COR-L47 (cell line): ENCODE data around the gene MOXD1.
"Not testable (repeated sequence)": the region's sequence is repeated elsewhere in the genome, so short reads cannot be mapped to it uniquely, and the experiment has no call there.

Source experiments
- DNase-seq: peaks from one replicate; lab custom pipeline; 2025; lab: John Stamatoyannopoulos, UW

MOXD1 gene

GRCh38 chr6:132282696-132283095, 118.6 kb downstream of the MOXD1 start:
- DNase-seq: no peak

GRCh38 chr6:132280436-132280835, 120.8 kb downstream of the MOXD1 start:
- no peak for DNase-seq

GRCh38 chr6:132279592-132280139, 121.6 kb downstream of the MOXD1 start:
- DNase-seq: peak; percentile 18

GRCh38 chr6:132275066-132275970, 126.0 kb downstream of the MOXD1 start:
- DNase-seq: no peak

- DNase-seq: no peak
Measured at GRCh38 chr6:132272776-132273175, 128.5 kb downstream of the MOXD1 start.

- DNase-seq: peak; percentile 61
Measured at GRCh38 chr6:132270726-132271402, 130.4 kb downstream of the MOXD1 start.

GRCh38 chr6:132268666-132269065, 132.6 kb downstream of the MOXD1 start:
- DNase-seq: not testable (repeated sequence)

GRCh38 chr6:132268209-132268608, 133.1 kb downstream of the MOXD1 start:
- DNase-seq: no peak

- no peak for DNase-seq
Measured at GRCh38 chr6:132265451-132266097, 135.7 kb downstream of the MOXD1 start.

GRCh38 chr6:132264021-132264500, 137.2 kb downstream of the MOXD1 start:
- DNase-seq: no peak

GRCh38 chr6:132261354-132261753, 139.9 kb downstream of the MOXD1 start:
- no peak for DNase-seq

- DNase-seq: no peak
Measured at GRCh38 chr6:132259070-132259469, 142.2 kb downstream of the MOXD1 start.

GRCh38 chr6:132257561-132257960, 143.7 kb downstream of the MOXD1 start:
- no peak for DNase-seq

GRCh38 chr6:132256457-132256856, 144.8 kb downstream of the MOXD1 start:
- DNase-seq: no peak

- DNase-seq: no peak
Measured at GRCh38 chr6:132253906-132254305, 147.4 kb downstream of the MOXD1 start.

GRCh38 chr6:132253211-132253610, 148.1 kb downstream of the MOXD1 start:
- DNase-seq: no peak

- no peak for DNase-seq
Measured at GRCh38 chr6:132252113-132252512, 149.2 kb downstream of the MOXD1 start.

GRCh38 chr6:132251711-132252110, 149.6 kb downstream of the MOXD1 start:
- no peak for DNase-seq

GRCh38 chr6:132247381-132248159, 153.7 kb downstream of the MOXD1 start:
- no peak for DNase-seq

- no peak for DNase-seq
Measured at GRCh38 chr6:132246632-132247270, 154.5 kb downstream of the MOXD1 start.

GRCh38 chr6:132246120-132246617, 155.1 kb downstream of the MOXD1 start:
- no peak for DNase-seq
